Myocyte (in vitro differentiated cells): ENCODE results near the gene VPS54. TPM values are rescaled to one million over a fixed set of nuclear protein-coding genes. Genes with fewer than 3 reads are reported as not detected.
"Not testable (repeated sequence)": the region's sequence is repeated elsewhere in the genome, so short reads cannot be mapped to it uniquely, and the experiment has no call there.

Source experiments
- DNase-seq: peaks from one replicate; pipeline ENCODE4 v3.0.0-alpha.2; 2012; ENCODE audit warnings: low read depth
- total RNA-seq: library from RNA; depleted of rRNA; stranded (reverse); fragments of >200 nt; gene quantifications from 2 replicates; pipeline ENCODE4 v1.2.3, GENCODE V29; 2014

Gene VPS54
- total RNA-seq, 1 donor from 2014 or later, result 18.1 TPM

GRCh38 chr2:63874204-63875130, 144.8 kb downstream of the VPS54 start:
- DNase-seq, result no peak

- no peak for DNase-seq
Observed at GRCh38 chr2:63872571-63873328, 146.5 kb downstream of the VPS54 start.

- no peak for DNase-seq
Observed at GRCh38 chr2:63871864-63872263, 147.4 kb downstream of the VPS54 start.

- no peak for DNase-seq
Observed at GRCh38 chr2:63870679-63871078, 148.5 kb downstream of the VPS54 start.

GRCh38 chr2:63866009-63866709, 153.1 kb downstream of the VPS54 start:
- DNase-seq, result no peak

GRCh38 chr2:63865159-63865799, 153.9 kb downstream of the VPS54 start:
- no peak for DNase-seq

- DNase-seq, result no peak
Observed at GRCh38 chr2:63863707-63864106, 155.5 kb downstream of the VPS54 start.

GRCh38 chr2:63862806-63863205, 156.4 kb downstream of the VPS54 start:
- no peak for DNase-seq

- DNase-seq, result peak; percentile 34
Observed at GRCh38 chr2:63861220-63861822, 157.9 kb downstream of the VPS54 start.

- no peak for DNase-seq
Observed at GRCh38 chr2:63858291-63858690, 160.9 kb downstream of the VPS54 start.

GRCh38 chr2:63856303-63856603, 163.0 kb downstream of the VPS54 start:
- DNase-seq, result no peak

- DNase-seq, result no peak
Observed at GRCh38 chr2:63855418-63856302, 163.6 kb downstream of the VPS54 start.

GRCh38 chr2:63853527-63854310, 165.5 kb downstream of the VPS54 start:
- DNase-seq, result no peak

- peak; percentile 30 for DNase-seq
Observed at GRCh38 chr2:63851691-63852311, 167.4 kb downstream of the VPS54 start.

- no peak for DNase-seq
Observed at GRCh38 chr2:63850649-63851048, 168.6 kb downstream of the VPS54 start.

GRCh38 chr2:63850204-63850571, 169.0 kb downstream of the VPS54 start:
- no peak for DNase-seq

- peak; percentile 22 for DNase-seq
Observed at GRCh38 chr2:63849381-63850203, 169.6 kb downstream of the VPS54 start.

- not testable (repeated sequence) for DNase-seq
Observed at GRCh38 chr2:63847571-63847970, 171.7 kb downstream of the VPS54 start.
